K562 (cell line): ENCODE measurements around the gene NDST1.

Source experiments
- ARHGAP35 ChIP-seq: fragments of 450-650 bp; IDR thresholded peaks from 2 replicates; pipeline ENCODE4 v1.6.1; 2018; ENCODE audit not compliant: partially characterized antibody
- ATF3 ChIP-seq, 2 experiments: fragments of 450-650 bp in 1 of 2; sonication (generic) in 1 of 2; formaldehyde crosslinking in 1 of 2; IDR thresholded peaks in 1 of 2; conservative IDR thresholded peaks in 1 of 2; 2 replicates each; pipeline versions ENCODE4 v1.6.1 to v1.8.1; 2016 to 2023; ENCODE audit warnings: mild to moderate bottlenecking in 2 of 2, moderate library complexity in 2 of 2, inconsistent platforms in 1 of 2, missing genetic modification reagents in 1 of 2
- CHD1 ChIP-seq: fragments of 200-600 bp; sonication (generic); IDR thresholded peaks from one replicate; pipeline ENCODE4 v1.6.1; 2012; ENCODE audit warnings: mild to moderate bottlenecking, moderate library complexity, low read length, inconsistent platforms
- CTCF ChIP-seq, 3 experiments: IDR thresholded peaks in 2 of 3; conservative IDR thresholded peaks in 1 of 3; 2 replicates each; pipeline ENCODE4 v1.5.1; 2011 to 2012; ENCODE audit warnings: low read length in 3 of 3, mild to moderate bottlenecking in 3 of 3, control low read depth in 2 of 3, improper control_type of control experiment in 1 of 3, inconsistent platforms in 1 of 3, low read depth in 1 of 3, mixed read lengths in 1 of 3, moderate library complexity in 1 of 3; ENCODE audit not compliant: insufficient read depth in 2 of 3
- ETS2 ChIP-seq: IDR thresholded peaks from 2 replicates; pipeline ENCODE4 v1.6.1; 2016; ENCODE audit warnings: borderline replicate concordance, missing genetic modification characterization, mild to moderate bottlenecking, moderate library complexity, missing compliant biosample characterization; ENCODE audit not compliant: poor library complexity, severe bottlenecking
- FOXJ3 ChIP-seq: sonication (generic); formaldehyde crosslinking; IDR thresholded peaks from 2 replicates; pipeline ENCODE4 v1.4.0; 2020; ENCODE audit warnings: mild to moderate bottlenecking, missing genetic modification reagents
- GABPB1 ChIP-seq: sonication (generic); formaldehyde crosslinking; IDR thresholded peaks from 2 replicates; pipeline ENCODE4 v1.8.0; 2022; ENCODE audit warnings: mild to moderate bottlenecking, missing genetic modification reagents
- HNRNPLL ChIP-seq: fragments of 200-400 bp; formaldehyde crosslinking; IDR thresholded peaks from 2 replicates; pipeline ENCODE4 v1.6.1; 2017; ENCODE audit warnings: low read length, low read depth, mild to moderate bottlenecking; ENCODE audit not compliant: poor library complexity, severe bottlenecking
- JUND ChIP-seq, 2 experiments: IDR thresholded peaks; 2 replicates in 1 of 2; 3 replicates in 1 of 2; pipeline ENCODE4 v1.6.1; 2011; ENCODE audit warnings: borderline replicate concordance in 2 of 2, low read depth in 2 of 2, low read length in 2 of 2, improper control_type of control experiment in 1 of 2, missing biosample characterization in 1 of 2, missing genetic modification characterization in 1 of 2, missing genetic modification reagents in 1 of 2
- KAT2B ChIP-seq: IDR thresholded peaks from one replicate; pipeline ENCODE4 v1.6.1; 2012; ENCODE audit warnings: low read depth, mild to moderate bottlenecking, control low read depth, inconsistent platforms, low read length, moderate library complexity
- KAT7 ChIP-seq: sonication (generic); formaldehyde crosslinking; IDR thresholded peaks from 2 replicates; pipeline ENCODE4 v1.8.0; 2022; ENCODE audit warnings: missing genetic modification reagents, mild to moderate bottlenecking, borderline replicate concordance
- KLF13 ChIP-seq: fragments of 450-650 bp; IDR thresholded peaks from 2 replicates; pipeline ENCODE4 v1.6.1; 2016; ENCODE audit warnings: missing genetic modification characterization, low read depth, mild to moderate bottlenecking, missing compliant biosample characterization, moderate library complexity, borderline replicate concordance
- NCOR1 ChIP-seq: fragments of 450-650 bp; IDR thresholded peaks from 2 replicates; pipeline ENCODE4 v1.6.1; 2016; ENCODE audit warnings: mild to moderate bottlenecking, moderate library complexity
- NR3C1 ChIP-seq: sonication (generic); formaldehyde crosslinking; IDR thresholded peaks from 2 replicates; pipeline ENCODE4 v1.8.1; 2022; ENCODE audit warnings: missing genetic modification reagents

- TF ChIP-seq CTCF (IDR thresholded peaks at IDR 0.05 in 2 of 3, conservative IDR thresholded peaks at IDR 0.05 in 1 of 3; ENCODE audit: insufficient read depth in 2 of 3, low read depth in 1 of 3, low read length in 3 of 3) = no peak
- no peak for TF ChIP-seq NCOR1
- TF ChIP-seq KAT2B = no peak
- no peak for TF ChIP-seq JUND (IDR thresholded peaks at IDR 0.05; ENCODE audit: borderline replicate concordance, low read depth, low read length)
- no peak for TF ChIP-seq JUND (tag; IDR thresholded peaks at IDR 0.05; ENCODE audit: borderline replicate concordance, low read depth, low read length)
- TF ChIP-seq FOXJ3 = no peak
- no peak for TF ChIP-seq ATF3 (IDR thresholded peaks at IDR 0.05)
- TF ChIP-seq ATF3 (CRISPR knock-in tag; conservative IDR thresholded peaks at IDR 0.05) = no peak
- TF ChIP-seq GABPB1 (CRISPR knock-in tag) = no peak
- TF ChIP-seq KLF13 = no peak
- no peak for TF ChIP-seq KAT7 (CRISPR knock-in tag)
- TF ChIP-seq ARHGAP35 = no peak
- TF ChIP-seq CHD1 = no peak
- no peak for TF ChIP-seq ETS2 (tag)
- TF ChIP-seq NR3C1 (CRISPR knock-in tag) = no peak
- TF ChIP-seq HNRNPLL = no peak
Observed at GRCh38 chr5:150519560-150519945, 11.6 kb downstream of the NDST1 start.
